GM13977 (cell line): Measurements from ENCODE around the gene DAPK1.

ENCODE experiments used
- DNase-seq: peaks from one replicate; pipeline ENCODE4 v3.0.0; 2012; ENCODE audit warnings: low spot score
- in situ Hi-C: fragments of 300-500 bp; cut with MboI; formaldehyde crosslinking; loops from one replicate; pipeline ENCODE4 v1.12.0; 2022; ENCODE audit warnings: low sequenced_read_pairs, low pct_unique_long_range_greater_than_20kb, mixed read lengths, inconsistent platforms; ENCODE audit not compliant: unreplicated experiment
- TF ChIP-seq, protein P1 (sequence below): IDR thresholded peaks from 2 replicates; pipeline ENCODE4 v1.5.1; 2012; ENCODE audit warnings: mild to moderate bottlenecking, control low read depth; ENCODE audit not compliant: insufficient read depth; ENCODE audit errors: extremely low read depth, missing control alignments

DAPK1 gene

GRCh38 chr9:87540444-87541105, 42.9 kb downstream of the DAPK1 start:
- no peak for DNase-seq
- in situ Hi-C loops, result no loop called here
- TF ChIP-seq, protein P1, sequence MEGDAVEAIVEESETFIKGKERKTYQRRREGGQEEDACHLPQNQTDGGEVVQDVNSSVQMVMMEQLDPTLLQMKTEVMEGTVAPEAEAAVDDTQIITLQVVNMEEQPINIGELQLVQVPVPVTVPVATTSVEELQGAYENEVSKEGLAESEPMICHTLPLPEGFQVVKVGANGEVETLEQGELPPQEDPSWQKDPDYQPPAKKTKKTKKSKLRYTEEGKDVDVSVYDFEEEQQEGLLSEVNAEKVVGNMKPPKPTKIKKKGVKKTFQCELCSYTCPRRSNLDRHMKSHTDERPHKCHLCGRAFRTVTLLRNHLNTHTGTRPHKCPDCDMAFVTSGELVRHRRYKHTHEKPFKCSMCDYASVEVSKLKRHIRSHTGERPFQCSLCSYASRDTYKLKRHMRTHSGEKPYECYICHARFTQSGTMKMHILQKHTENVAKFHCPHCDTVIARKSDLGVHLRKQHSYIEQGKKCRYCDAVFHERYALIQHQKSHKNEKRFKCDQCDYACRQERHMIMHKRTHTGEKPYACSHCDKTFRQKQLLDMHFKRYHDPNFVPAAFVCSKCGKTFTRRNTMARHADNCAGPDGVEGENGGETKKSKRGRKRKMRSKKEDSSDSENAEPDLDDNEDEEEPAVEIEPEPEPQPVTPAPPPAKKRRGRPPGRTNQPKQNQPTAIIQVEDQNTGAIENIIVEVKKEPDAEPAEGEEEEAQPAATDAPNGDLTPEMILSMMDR, result no peak

DNA sequence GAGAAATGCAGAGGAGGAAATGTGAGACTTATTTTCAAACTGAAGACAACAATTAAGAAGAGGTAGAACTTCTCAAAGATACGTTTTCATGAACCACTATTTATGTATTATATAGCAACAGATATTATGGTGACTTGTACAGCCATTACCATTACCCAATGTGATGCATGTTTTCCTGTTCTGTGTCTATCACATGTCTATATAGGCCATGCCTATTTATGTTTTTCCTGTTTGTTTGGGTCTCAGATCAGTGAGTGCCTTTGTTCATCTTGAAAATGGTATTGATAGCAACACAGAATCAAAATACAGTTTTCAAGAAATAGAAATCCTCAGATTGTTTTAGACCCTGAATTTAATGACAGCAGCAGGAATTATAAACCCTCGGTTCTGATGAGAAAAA, 44.0 kb downstream of the DAPK1 start:
- in situ Hi-C loops, result no loop called here
- DNase-seq, result no peak
- TF ChIP-seq, protein P1, result no peak

- TF ChIP-seq, protein P1, result no peak
- no peak for DNase-seq
- in situ Hi-C loops, result no loop called here
These were observed 44.5 kb downstream of the DAPK1 start for GRCh38 chr9:87542141-87542540.

- no peak for DNase-seq
These were observed 45.6 kb downstream of the DAPK1 start for GRCh38 chr9:87543251-87543650.

DNA sequence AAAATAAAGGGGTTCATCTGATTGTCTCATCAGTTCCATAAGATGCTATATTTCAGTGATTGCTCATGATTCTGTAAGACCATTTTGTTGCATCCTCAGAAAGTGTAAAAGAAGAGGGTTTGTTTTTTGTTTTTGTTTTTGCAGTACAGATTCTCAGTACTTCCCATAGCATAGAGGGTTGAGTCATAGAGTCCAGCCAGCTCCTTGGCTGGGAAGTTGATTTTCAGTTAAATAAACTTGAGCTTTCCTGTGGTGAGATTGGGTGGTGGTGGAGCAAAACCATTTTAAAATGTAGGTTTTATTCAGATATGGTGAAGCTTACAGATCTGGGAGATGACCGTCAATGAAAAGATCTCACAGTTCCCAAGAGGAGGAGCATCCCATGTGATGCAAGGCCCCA, 48.2 kb downstream of the DAPK1 start:
- TF ChIP-seq, protein P1, result no peak
- in situ Hi-C loops, result no loop called here

More at GRCh38 chr9:87543251-87543650, 45.6 kb downstream of the DAPK1 start:
- in situ Hi-C loops, result no loop called here
- TF ChIP-seq, protein P1, result no peak

DNA sequence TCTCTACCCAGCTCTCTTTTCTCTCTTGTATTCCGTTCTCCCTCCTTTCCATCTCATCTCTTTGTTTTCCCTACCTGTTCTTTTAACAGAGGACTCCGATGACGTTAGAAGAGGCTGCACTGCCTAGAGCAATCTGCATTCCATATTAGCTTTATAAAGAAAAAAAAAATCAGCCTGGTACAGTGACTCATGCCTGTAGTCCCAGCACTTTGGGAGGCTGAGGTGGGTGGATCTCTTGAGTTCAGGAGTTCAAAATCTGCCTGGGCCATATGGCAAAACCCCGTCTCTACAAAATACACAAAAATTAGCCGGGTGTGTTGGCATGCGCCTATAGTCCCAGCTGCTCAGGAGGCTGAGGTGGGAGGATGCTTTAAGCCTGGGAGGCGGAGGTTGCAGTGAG, 49.0 kb downstream of the DAPK1 start:
- in situ Hi-C loops, result no loop called here
- no peak for DNase-seq
- TF ChIP-seq, protein P1, result no peak

More for the DNA sequence above, 48.2 kb downstream of the DAPK1 start:
- no peak for DNase-seq
